Right cardiac atrium (tissue), 5 donors: Measurements from ENCODE around the gene RCOR1. TPM values are rescaled to one million over a fixed set of nuclear protein-coding genes. Genes with fewer than 3 reads are reported as not detected.
"Not testable (repeated sequence)": the region's sequence is repeated elsewhere in the genome, so short reads cannot be mapped to it uniquely, and the experiment has no call there.

ENCODE experiments used
- ATAC-seq, 2 donors: fragments of 200-7000 bp; cut with Tn5 transposase; one replicate each; pipeline versions ENCODE4 v1.8.0 to v1.9.1; 2020; ENCODE audit warnings: moderate library complexity in 2 of 2, mild to moderate bottlenecking in 1 of 2
- DNase-seq, 3 donors: peaks; one replicate each; pipeline ENCODE4 v3.0.0-alpha.2; 2020
- H3K27ac ChIP-seq: one replicate; pipeline ENCODE4 v1.5.1; 2013; ENCODE audit warnings: mild to moderate bottlenecking, low read length, control low read depth, moderate library complexity
- H3K27me3 ChIP-seq: one replicate; pipeline ENCODE4 v1.6.1; 2013; ENCODE audit not compliant: control insufficient read depth, insufficient read depth
- H3K4me1 ChIP-seq: one replicate; pipeline ENCODE4 v1.6.1; 2013; ENCODE audit warnings: low read length; ENCODE audit not compliant: control insufficient read depth, insufficient read depth
- H3K4me3 ChIP-seq: one replicate; pipeline ENCODE4 v1.5.1; 2013; ENCODE audit warnings: low read length, control low read depth
- H3K9me3 ChIP-seq: one replicate; pipeline ENCODE4 v1.6.1; 2013; ENCODE audit warnings: low read length; ENCODE audit not compliant: control insufficient read depth
- WGBS: extraction: QIAGEN DNeasy Blood & Tissue Kit; methylation state at CpG from one replicate; pipeline ENCODE4 v1.1.7; 2013; 5-methylcytosine and 5-hydroxymethylcytosine counted together
- intact Hi-C, 4 donors: fragments of 100-400 bp; cut with DNase I; formaldehyde crosslinking; loops; one replicate each; pipeline versions ENCODE4 v1.11.0 to v1.14.0; 2022 to 2023
- long read RNA-seq, 4 donors: library from polyadenylated mRNA; unstranded; transcript quantifications; one replicate each; pipeline ENCODE4 v2.0.0, GENCODE V29; 2020 to 2021
- polyA plus RNA-seq: library from polyadenylated mRNA; stranded (reverse); fragments of 200-250 nt; gene quantifications from one replicate; pipeline ENCODE4 v1.2.3, GENCODE V29; 2013
- total RNA-seq, 4 donors: library from RNA; stranded (reverse); fragmentation: NEBNext Ultra II Directional; extraction: Animal tissue kit (Norgen Biotek cat#: 25700); gene quantifications; one replicate each; pipeline ENCODE4 v1.2.1, GENCODE V29; 2021
- donor health status: healthy with polysubstance abuse.
- donor health status: DM: no; HTN: yes; CAD: no.
- donor health status: DM: no; HTN: no; CAD: no.
- donor health status: DM: no; HTN: yes; CAD: no; lungs with severe emphysema.
- donor health status: DM: yes; HTN: yes; CAD: no.

Gene RCOR1
- total RNA-seq, result 10 to 100 TPM; 12.2 to 14.4 (median 13.6) TPM
- polyA plus RNA-seq, result 4.4 TPM
- long read RNA-seq, donor 1, full-length matches to known transcripts, result 4 of 9 reads
- long read RNA-seq, donor 1, partial matches to known transcripts, result 1 of 9 reads
- long read RNA-seq, donor 1, other reads (novel, unspliced or antisense), result 4 of 9 reads
- long read RNA-seq, donor 2, full-length matches to known transcripts, result 1 of 3 reads
- long read RNA-seq, donor 2, partial matches to known transcripts, result 0 of 3 reads
- long read RNA-seq, donor 2, other reads (novel, unspliced or antisense), result 2 of 3 reads
- long read RNA-seq, donor 3, full-length matches to known transcripts, result 1 of 15 reads
- long read RNA-seq, donor 3, partial matches to known transcripts, result 5 of 15 reads
- long read RNA-seq, donor 3, other reads (novel, unspliced or antisense), result 9 of 15 reads
- long read RNA-seq, donor 4, partial matches to known transcripts, result 0 of 1 reads
- long read RNA-seq, donor 4, other reads (novel, unspliced or antisense), result 1 of 1 reads

- WGBS, result under 1% methylated on average over 96 of the region's 96 CpGs
- Histone ChIP-seq H3K4me3 (peak within 1 kb of the TSS; percentile 96), H3K27ac (peak within 1 kb of the TSS; percentile 99), H3K4me1 (peaks cover 2% of the 10 kb centered on the region), H3K9me3 (no peaks in the 10 kb centered on the region), H3K27me3 (no peaks in the 10 kb centered on the region)
- peak; percentile 98 to 99 (median 99) for DNase-seq
- peak; percentile 95 to 96 for ATAC-seq
- intact Hi-C loops, result loop anchor here in 1 of 4 donors (10.0 kb wide), 1 partner anchor 67 kb away; no protein-coding TSS in a partner anchor
Observed at GRCh38 chr14:102591944-102592762, at the start of gene RCOR1. Gene RCOR1 (plus strand): TSS chr14:102592649. CDS start chr14:102592887, 238 bp downstream.

DNA sequence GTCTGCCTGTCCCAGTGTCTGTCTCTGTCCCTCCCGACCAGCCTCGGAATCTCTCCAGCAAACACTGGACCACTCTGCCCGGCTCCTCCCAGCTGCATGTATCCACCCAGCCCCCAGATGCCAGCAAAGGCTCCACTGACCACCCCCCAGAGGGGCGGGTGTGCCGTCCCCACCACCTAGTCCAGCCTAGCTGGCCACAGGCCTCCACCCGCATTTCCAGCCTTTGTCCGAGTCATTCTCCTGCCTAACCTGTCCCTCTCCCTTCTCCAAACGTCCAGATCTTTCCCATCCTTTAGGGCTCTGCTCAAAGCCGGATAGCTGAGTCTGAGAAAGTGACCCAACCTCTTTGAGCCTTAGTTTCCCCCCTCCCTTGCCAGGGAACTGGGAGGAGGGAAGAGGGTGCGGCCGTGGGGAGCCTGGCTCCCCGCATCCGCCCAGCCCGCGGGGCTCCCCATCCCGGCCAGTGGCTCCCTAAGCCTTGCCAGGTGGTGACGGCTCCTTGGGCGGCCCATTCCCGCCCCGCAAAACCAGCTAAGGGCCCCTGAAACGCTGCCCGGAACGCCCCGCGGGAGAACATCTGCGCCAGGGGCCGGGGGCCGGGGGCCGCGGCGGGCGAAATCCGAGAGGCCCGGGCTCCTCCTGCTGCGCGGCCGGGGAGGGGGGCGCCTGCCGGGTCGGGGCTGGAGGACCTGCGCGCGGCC lies 48.3 kb upstream of the RCOR1 start:
- Histone ChIP-seq H3K4me1 (no peaks in the 10 kb centered on the region), H3K27me3 (no peaks in the 10 kb centered on the region), H3K9me3 (no peaks in the 10 kb centered on the region), H3K4me3 (peak overlapping the region; percentile 21), H3K27ac (no peak overlapping the region)
- WGBS, result 18% methylated on average over 43 of the region's 43 CpGs
- no peak for ATAC-seq
- intact Hi-C loops, result no loop called here
- DNase-seq, result no peak

- no peaks in the 10 kb centered on the region for H3K27me3 ChIP-seq
- no peaks in the 10 kb centered on the region for H3K9me3 ChIP-seq
- ATAC-seq (peak; percentile 17 to 47), DNase-seq (peak; percentile 46 to 69 (median 66))
- no peaks in the 10 kb centered on the region for H3K4me1 ChIP-seq
- no peak overlapping the region for H3K27ac ChIP-seq
- peak overlapping the region; percentile 21 for H3K4me3 ChIP-seq
- 7% methylated on average over 66 of the region's 66 CpGs for WGBS
- intact Hi-C loops, result no loop called here
Observed at GRCh38 chr14:102544747-102545460, 47.5 kb upstream of the RCOR1 start.

DNA sequence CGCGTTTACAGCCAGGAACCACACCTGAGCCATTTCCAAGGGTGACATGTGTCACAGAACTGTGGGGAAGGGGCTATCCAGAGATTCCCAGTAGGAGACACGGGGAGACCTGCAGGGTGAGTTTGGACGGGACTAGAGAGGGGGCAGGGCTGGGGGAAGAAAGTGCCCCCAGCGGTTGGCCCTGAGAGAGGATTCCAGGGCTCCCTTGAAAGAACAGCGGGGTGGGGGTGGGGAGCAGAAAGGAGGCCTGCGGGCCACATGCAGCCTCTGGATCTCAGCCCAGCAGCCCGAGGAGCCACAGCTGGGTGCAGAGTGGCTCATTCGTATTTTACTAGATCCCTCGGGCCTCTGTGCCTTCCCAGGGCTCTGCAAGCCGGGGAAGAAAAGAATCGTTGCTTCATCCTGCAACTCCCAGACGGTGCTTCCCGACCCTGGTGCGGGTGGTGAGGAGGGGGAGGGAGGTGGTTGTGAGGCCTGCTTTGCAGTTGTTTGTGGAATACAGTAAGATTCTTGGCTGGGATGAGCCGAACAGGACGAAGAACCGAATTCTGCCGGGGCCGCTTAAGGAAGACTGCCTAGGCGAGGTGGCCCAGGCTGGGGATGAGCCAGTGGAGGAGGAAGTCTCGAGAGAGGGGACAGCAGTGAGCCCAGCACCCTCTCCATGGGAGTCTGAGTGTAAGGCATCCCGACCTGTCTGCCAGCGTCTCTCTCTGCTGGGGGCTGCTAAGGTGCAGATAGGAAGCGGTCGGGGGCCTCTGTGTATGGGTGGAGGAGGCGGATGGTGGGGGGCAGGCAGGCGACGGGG lies 46.8 kb upstream of the RCOR1 start:
- 53% methylated on average over 29 of the region's 29 CpGs for WGBS
- no peaks in the 10 kb centered on the region for H3K4me1 ChIP-seq
- no peaks in the 10 kb centered on the region for H3K9me3 ChIP-seq
- DNase-seq (no peak), ATAC-seq (peak in 1 of 2 donors; percentile 6)
- intact Hi-C loops, result no loop called here
- no peaks in the 10 kb centered on the region for H3K27me3 ChIP-seq
- no peak overlapping the region for H3K27ac ChIP-seq
- H3K4me3 ChIP-seq, result no peak overlapping the region

GRCh38 chr14:102548616-102549240 lies 43.7 kb upstream of the RCOR1 start:
- intact Hi-C loops, result no loop called here
- Histone ChIP-seq H3K4me1 (no peaks in the 10 kb centered on the region), H3K9me3 (no peaks in the 10 kb centered on the region), H3K27me3 (no peaks in the 10 kb centered on the region), H3K27ac (no peak overlapping the region), H3K4me3 (no peak overlapping the region)
- 45% methylated on average over 3 of the region's 3 CpGs for WGBS
- no peak for DNase-seq
- no peak for ATAC-seq

GRCh38 chr14:102550927-102551401 lies 41.5 kb upstream of the RCOR1 start:
- intact Hi-C loops, H3K4me3 ChIP-seq, DNase-seq, H3K27ac ChIP-seq, H3K27me3 ChIP-seq, H3K9me3 ChIP-seq, ATAC-seq, H3K4me1 ChIP-seq: not testable (repeated sequence)
- WGBS, result 66% methylated on average over 3 of the region's 3 CpGs

- H3K4me3 ChIP-seq, result no peak overlapping the region
- no peaks in the 10 kb centered on the region for H3K4me1 ChIP-seq
- H3K9me3 ChIP-seq, result no peaks in the 10 kb centered on the region
- H3K27me3 ChIP-seq, result no peaks in the 10 kb centered on the region
- no peak overlapping the region for H3K27ac ChIP-seq
- WGBS, result 71% methylated on average over 14 of the region's 14 CpGs
- intact Hi-C loops, result no loop called here
- DNase-seq (peak in 2 of 3 donors; percentile 58 to 64), ATAC-seq (peak in 1 of 2 donors; percentile 57)
Observed at GRCh38 chr14:102551995-102552705, 40.3 kb upstream of the RCOR1 start.

DNA sequence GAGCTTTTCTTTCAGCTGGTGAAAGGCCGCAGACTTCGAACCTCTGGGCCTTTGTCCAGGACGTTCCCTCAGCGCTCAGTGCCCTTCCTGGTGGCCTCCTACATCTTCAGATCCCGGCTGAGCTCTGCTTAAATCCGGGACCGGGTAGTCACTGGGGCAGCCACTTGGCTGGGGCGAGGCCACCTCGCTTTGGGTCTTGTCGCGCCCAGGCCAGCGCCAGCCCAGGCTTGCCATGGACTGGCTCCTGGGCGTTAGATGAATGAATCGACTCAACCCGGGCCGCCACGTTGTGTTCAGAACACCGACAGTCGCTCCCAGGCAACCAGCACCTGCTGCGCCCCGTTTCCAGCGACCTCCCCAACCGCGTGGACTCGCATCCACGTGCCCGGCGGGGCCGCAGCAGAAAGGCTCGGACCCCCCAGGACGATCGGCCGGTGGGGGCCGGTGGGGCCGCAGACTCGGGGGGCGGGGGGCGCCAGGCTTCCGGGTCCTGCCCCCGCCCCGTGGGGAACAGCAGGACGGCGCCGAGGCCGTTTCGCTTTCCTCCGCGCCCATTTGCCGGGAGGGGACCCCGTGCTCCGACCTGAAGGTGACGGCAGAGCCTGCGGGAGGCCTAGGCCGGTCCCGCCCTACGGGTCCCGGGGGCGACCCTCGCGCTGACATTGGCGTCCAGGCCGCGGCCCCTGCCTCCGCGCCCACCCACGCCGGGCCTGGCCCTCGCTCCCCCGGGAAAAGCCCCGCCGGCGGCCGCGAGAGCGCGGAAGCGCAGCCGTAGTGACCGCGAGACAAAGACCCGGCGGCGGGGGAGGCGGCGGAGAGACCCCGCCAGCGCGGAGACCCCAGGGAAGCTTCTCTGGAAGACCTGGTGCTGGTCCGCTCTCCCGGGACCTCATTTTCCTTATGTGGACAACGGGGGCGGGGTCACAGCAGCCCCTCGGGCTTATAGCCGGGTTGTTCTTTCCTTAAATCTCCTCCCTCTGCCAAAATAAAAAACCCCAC lies 37.3 kb upstream of the RCOR1 start:
- Histone ChIP-seq H3K9me3 (no peaks in the 10 kb centered on the region), H3K27me3 (no peaks in the 10 kb centered on the region), H3K4me3 (peak overlapping the region; percentile 97), H3K4me1 (no peaks in the 10 kb centered on the region), H3K27ac (no peak overlapping the region)
- intact Hi-C loops, result no loop called here
- ATAC-seq (peak; percentile 69 to 70), DNase-seq (peak; percentile 59 to 79 (median 74))
- 4% methylated on average over 94 of the region's 94 CpGs for WGBS
